ENCODE measurements around the gene PTN. TPM values are rescaled to one million over a fixed set of nuclear protein-coding genes. Genes with fewer than 3 reads are reported as not detected.
"Not testable (repeated sequence)": the region's sequence is repeated elsewhere in the genome, so short reads cannot be mapped to it uniquely, and the experiment has no call there.

The PTN gene
- total and polyA plus RNA-seq, 4 experiments from 2014 or later, result 0.11 TPM; not detected in 3

GRCh38 chr7:137265480-137265879 is 78.1 kb downstream of the PTN start:
- H3K4me3 Mint-ChIP-seq; H3K27ac ChIP-seq (ENCODE audit: low read depth, low read length); H3K36me3 Mint-ChIP-seq; H3K4me3 ChIP-seq (ENCODE audit: low read length in 2 of 2); intact Hi-C loops (cut with micrococcal nuclease); H3K36me3 ChIP-seq (ENCODE audit: insufficient read depth, low read length); CTCF ChIA-PET (ENCODE audit: partially characterized antibody); H3K27me3 Mint-ChIP-seq; H3K9me3 ChIP-seq (ENCODE audit: control insufficient read depth in 1 of 2, low read length in 2 of 2); H3K4me1 ChIP-seq (ENCODE audit: insufficient read depth, low read length); H3K27ac Mint-ChIP-seq; POLR2A ChIA-PET (ENCODE audit: partially characterized antibody); H3K27me3 ChIP-seq (ENCODE audit: insufficient read depth, low read length); DNase-seq; H3K4me1 Mint-ChIP-seq: not testable (repeated sequence)
- H3K9me3 Mint-ChIP-seq, result peaks cover 0 to 18% (median 7%) of the 10 kb centered on the region in 8 donors

- Histone ChIP-seq H3K4me3 (ENCODE audit: low read length in 2 of 2) (no peak overlapping the region), H3K9me3 (ENCODE audit: control insufficient read depth in 1 of 2, low read length in 2 of 2) (no peaks in the 10 kb centered on the region), H3K4me1 (ENCODE audit: insufficient read depth, low read length) (no peaks in the 10 kb centered on the region), H3K27ac (ENCODE audit: low read depth, low read length) (no peak overlapping the region), H3K27me3 (ENCODE audit: insufficient read depth, low read length) (no peaks in the 10 kb centered on the region), H3K36me3 (ENCODE audit: insufficient read depth, low read length) (no peaks in the 10 kb centered on the region)
- H3K36me3 Mint-ChIP-seq, result no peaks in the 10 kb centered on the region
- intact Hi-C loops (cut with micrococcal nuclease), result no loop called here
- H3K9me3 Mint-ChIP-seq, result peaks cover 0 to 11% (median 5%) of the 10 kb centered on the region in 8 donors
- H3K27ac Mint-ChIP-seq, result no peak overlapping the region
- ChIA-PET CTCF (ENCODE audit: partially characterized antibody) (no interaction called here), POLR2A (ENCODE audit: partially characterized antibody) (no interaction called here)
- no peaks in the 10 kb centered on the region for H3K27me3 Mint-ChIP-seq
- H3K4me1 Mint-ChIP-seq, result no peaks in the 10 kb centered on the region
- no peak for DNase-seq
- H3K4me3 Mint-ChIP-seq, result no peak overlapping the region
Measured at GRCh38 chr7:137262599-137262998, 80.9 kb downstream of the PTN start.

DNA sequence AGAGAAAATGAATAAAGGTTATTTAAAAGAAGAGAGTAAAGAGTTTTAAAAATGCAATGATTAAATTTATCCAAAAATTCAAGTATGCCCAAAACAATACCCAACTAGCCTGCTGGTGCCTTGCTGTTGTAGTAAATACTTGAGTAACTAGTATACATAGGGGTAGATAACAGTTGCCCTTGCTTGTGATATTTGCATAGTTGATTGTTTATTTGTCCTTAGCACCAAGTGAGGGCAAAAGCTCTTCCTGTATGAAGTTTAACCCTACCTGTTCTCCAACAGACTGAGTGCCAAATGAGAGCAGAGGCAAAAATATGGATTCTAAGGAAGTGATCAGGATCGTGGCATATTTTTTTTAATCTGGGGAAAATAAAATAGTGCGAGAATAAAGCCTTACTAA is 85.0 kb downstream of the PTN start:
- H3K36me3 ChIP-seq (ENCODE audit: insufficient read depth, low read length), result no peaks in the 10 kb centered on the region
- no peak for DNase-seq
- H3K4me3 ChIP-seq (ENCODE audit: low read length in 2 of 2), result no peak overlapping the region
- H3K27ac Mint-ChIP-seq, result no peak overlapping the region
- no peaks in the 10 kb centered on the region for H3K4me1 Mint-ChIP-seq
- H3K9me3 ChIP-seq (ENCODE audit: control insufficient read depth in 1 of 2, low read length in 2 of 2), result no peaks in the 10 kb centered on the region
- H3K27ac ChIP-seq (ENCODE audit: low read depth, low read length), result no peak overlapping the region
- no peak overlapping the region for H3K4me3 Mint-ChIP-seq
- no peaks in the 10 kb centered on the region for H3K27me3 ChIP-seq (ENCODE audit: insufficient read depth, low read length)
- peaks cover 0 to 9% (median 6%) of the 10 kb centered on the region in 8 donors for H3K9me3 Mint-ChIP-seq
- H3K27me3 Mint-ChIP-seq, result no peaks in the 10 kb centered on the region
- ChIA-PET POLR2A (ENCODE audit: partially characterized antibody) (no interaction called here), CTCF (ENCODE audit: partially characterized antibody) (no interaction called here)
- H3K4me1 ChIP-seq (ENCODE audit: insufficient read depth, low read length), result no peaks in the 10 kb centered on the region
- H3K36me3 Mint-ChIP-seq, result no peaks in the 10 kb centered on the region
- intact Hi-C loops (cut with micrococcal nuclease), result no loop called here

GRCh38 chr7:137254766-137255165 is 88.8 kb downstream of the PTN start:
- Mint-ChIP-seq H3K27me3 (no peaks in the 10 kb centered on the region), H3K9me3 (peaks cover 0 to 7% (median 2%) of the 10 kb centered on the region in 8 donors), H3K4me3 (no peak overlapping the region), H3K36me3 (no peaks in the 10 kb centered on the region), H3K27ac (no peak overlapping the region), H3K4me1 (no peaks in the 10 kb centered on the region)
- POLR2A ChIA-PET (ENCODE audit: partially characterized antibody), result no interaction called here
- Histone ChIP-seq H3K4me3 (ENCODE audit: low read length in 2 of 2) (no peak overlapping the region), H3K36me3 (ENCODE audit: insufficient read depth, low read length) (no peaks in the 10 kb centered on the region), H3K4me1 (ENCODE audit: insufficient read depth, low read length) (no peaks in the 10 kb centered on the region), H3K27ac (ENCODE audit: low read depth, low read length) (no peak overlapping the region), H3K9me3 (ENCODE audit: control insufficient read depth in 1 of 2, low read length in 2 of 2) (no peaks in the 10 kb centered on the region), H3K27me3 (ENCODE audit: insufficient read depth, low read length) (no peaks in the 10 kb centered on the region)
- CTCF ChIA-PET (ENCODE audit: partially characterized antibody), result no interaction called here
- intact Hi-C loops (cut with micrococcal nuclease), result no loop called here
- no peak for DNase-seq

GRCh38 chr7:137245890-137246289 is 97.6 kb downstream of the PTN start:
- Mint-ChIP-seq H3K27ac (no peak overlapping the region), H3K4me1 (no peaks in the 10 kb centered on the region), H3K36me3 (no peaks in the 10 kb centered on the region), H3K27me3 (no peaks in the 10 kb centered on the region), H3K4me3 (no peak overlapping the region), H3K9me3 (peaks cover 0 to 11% (median 1%) of the 10 kb centered on the region in 8 donors)
- no peak for DNase-seq
- Histone ChIP-seq H3K27ac (ENCODE audit: low read depth, low read length) (no peak overlapping the region), H3K4me3 (ENCODE audit: low read length in 2 of 2) (no peak overlapping the region), H3K4me1 (ENCODE audit: insufficient read depth, low read length) (no peaks in the 10 kb centered on the region), H3K36me3 (ENCODE audit: insufficient read depth, low read length) (no peaks in the 10 kb centered on the region), H3K9me3 (ENCODE audit: control insufficient read depth in 1 of 2, low read length in 2 of 2) (no peaks in the 10 kb centered on the region), H3K27me3 (ENCODE audit: insufficient read depth, low read length) (no peaks in the 10 kb centered on the region)
- intact Hi-C loops (cut with micrococcal nuclease), result no loop called here
- POLR2A ChIA-PET (ENCODE audit: partially characterized antibody), result no interaction called here
- CTCF ChIA-PET (ENCODE audit: partially characterized antibody), result no interaction called here

- no peaks in the 10 kb centered on the region for H3K9me3 ChIP-seq (ENCODE audit: control insufficient read depth in 1 of 2, low read length in 2 of 2)
- CTCF ChIA-PET (ENCODE audit: partially characterized antibody), result no interaction called here
- Mint-ChIP-seq H3K36me3 (no peaks in the 10 kb centered on the region), H3K27me3 (no peaks in the 10 kb centered on the region), H3K4me3 (no peak overlapping the region), H3K4me1 (no peaks in the 10 kb centered on the region), H3K9me3 (peaks cover 0 to 11% (median 1%) of the 10 kb centered on the region in 8 donors), H3K27ac (no peak overlapping the region)
- DNase-seq, result no peak
- no peaks in the 10 kb centered on the region for H3K36me3 ChIP-seq (ENCODE audit: insufficient read depth, low read length)
- H3K4me3 ChIP-seq (ENCODE audit: low read length in 2 of 2), result no peak overlapping the region
- intact Hi-C loops (cut with micrococcal nuclease), result no loop called here
- POLR2A ChIA-PET (ENCODE audit: partially characterized antibody), result no interaction called here
- no peak overlapping the region for H3K27ac ChIP-seq (ENCODE audit: low read depth, low read length)
- no peaks in the 10 kb centered on the region for H3K27me3 ChIP-seq (ENCODE audit: insufficient read depth, low read length)
- H3K4me1 ChIP-seq (ENCODE audit: insufficient read depth, low read length), result no peaks in the 10 kb centered on the region
Measured at GRCh38 chr7:137245186-137245585, 98.3 kb downstream of the PTN start.

DNA sequence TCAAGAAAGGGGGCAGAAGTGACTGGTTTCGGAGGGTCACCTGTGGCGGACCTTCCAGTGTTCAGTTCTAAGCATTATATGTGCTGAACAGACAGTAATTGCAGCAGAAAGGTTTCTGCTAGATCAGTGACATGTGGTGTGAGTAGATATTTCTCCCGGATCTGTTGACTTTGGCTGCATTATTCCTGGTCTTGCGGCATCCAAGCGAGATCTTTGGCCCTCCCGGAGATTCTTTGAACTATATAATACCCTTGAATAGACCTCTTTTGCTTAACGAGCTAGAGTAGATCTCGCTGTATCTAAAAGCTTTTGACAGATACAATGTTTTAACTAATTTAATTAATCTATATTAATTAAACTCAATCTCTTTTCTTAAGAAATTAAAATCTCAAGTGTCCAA is 99.8 kb downstream of the PTN start:
- no peak overlapping the region for H3K27ac ChIP-seq (ENCODE audit: low read depth, low read length)
- no peaks in the 10 kb centered on the region for H3K4me1 ChIP-seq (ENCODE audit: insufficient read depth, low read length)
- Mint-ChIP-seq H3K9me3 (peaks cover 0 to 11% (median 1%) of the 10 kb centered on the region in 8 donors), H3K4me3 (no peak overlapping the region), H3K4me1 (no peaks in the 10 kb centered on the region), H3K27ac (no peak overlapping the region), H3K36me3 (no peaks in the 10 kb centered on the region), H3K27me3 (no peaks in the 10 kb centered on the region)
- ChIA-PET CTCF (ENCODE audit: partially characterized antibody) (interaction anchor here (0.7 kb wide), 1 partner anchor 118 kb away, joined by 3 read pairs; no protein-coding TSS in a partner anchor), POLR2A (ENCODE audit: partially characterized antibody) (no interaction called here)
- no peak overlapping the region for H3K4me3 ChIP-seq (ENCODE audit: low read length in 2 of 2)
- no peaks in the 10 kb centered on the region for H3K36me3 ChIP-seq (ENCODE audit: insufficient read depth, low read length)
- intact Hi-C loops (cut with micrococcal nuclease), result no loop called here
- no peak for DNase-seq
- no peaks in the 10 kb centered on the region for H3K9me3 ChIP-seq (ENCODE audit: control insufficient read depth in 1 of 2, low read length in 2 of 2)
- no peaks in the 10 kb centered on the region for H3K27me3 ChIP-seq (ENCODE audit: insufficient read depth, low read length)

DNA sequence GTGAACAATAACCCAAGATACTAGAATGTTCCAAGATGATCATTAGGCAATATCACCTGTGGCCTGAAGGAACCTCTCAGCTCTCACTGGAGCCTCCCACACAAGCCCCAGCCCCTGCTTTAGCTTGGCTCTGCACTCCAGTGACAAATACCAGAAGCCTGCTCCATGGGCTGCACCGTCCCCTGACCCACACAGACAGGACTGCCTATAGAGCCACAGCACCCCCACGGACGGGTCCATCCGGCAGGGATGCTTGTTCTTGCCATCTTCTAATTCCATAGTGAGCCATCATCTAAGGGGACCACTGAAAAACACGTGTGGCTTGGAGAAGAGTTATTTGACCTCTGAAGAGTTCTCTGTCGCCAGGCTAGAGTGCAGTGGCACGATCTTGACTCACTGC is 100.9 kb downstream of the PTN start:
- H3K4me1 ChIP-seq (ENCODE audit: insufficient read depth, low read length), result no peaks in the 10 kb centered on the region
- ChIA-PET POLR2A (ENCODE audit: partially characterized antibody) (no interaction called here), CTCF (ENCODE audit: partially characterized antibody) (no interaction called here)
- DNase-seq, result no peak
- Mint-ChIP-seq H3K36me3 (no peaks in the 10 kb centered on the region), H3K27me3 (no peaks in the 10 kb centered on the region), H3K4me3 (no peak overlapping the region), H3K27ac (no peak overlapping the region), H3K9me3 (peaks cover 0 to 11% (median 2%) of the 10 kb centered on the region in 8 donors), H3K4me1 (no peaks in the 10 kb centered on the region)
- H3K27me3 ChIP-seq (ENCODE audit: insufficient read depth, low read length), result no peaks in the 10 kb centered on the region
- no peak overlapping the region for H3K4me3 ChIP-seq (ENCODE audit: low read length in 2 of 2)
- no peaks in the 10 kb centered on the region for H3K9me3 ChIP-seq (ENCODE audit: control insufficient read depth in 1 of 2, low read length in 2 of 2)
- H3K36me3 ChIP-seq (ENCODE audit: insufficient read depth, low read length), result no peaks in the 10 kb centered on the region
- intact Hi-C loops (cut with micrococcal nuclease), result no loop called here
- no peak overlapping the region for H3K27ac ChIP-seq (ENCODE audit: low read depth, low read length)
